ES-I3 (cell line): Measurements from ENCODE around the gene EDIL3.

Source experiments
- H3K36me3 ChIP-seq: 2 replicates; pipeline ENCODE4 v1.6.1; 2013; ENCODE audit warnings: mild to moderate bottlenecking, low read length, control low read depth, moderate library complexity; ENCODE audit not compliant: insufficient read depth
- H3K4me1 ChIP-seq: 2 replicates; pipeline ENCODE4 v1.6.1; 2013; ENCODE audit warnings: mild to moderate bottlenecking, control low read depth, low read length; ENCODE audit not compliant: insufficient read depth
- H3K9ac ChIP-seq: 2 replicates; pipeline ENCODE4 v1.6.1; 2013; ENCODE audit warnings: low read depth, mild to moderate bottlenecking, low read length, moderate library complexity
- H3K9me3 ChIP-seq: 2 replicates; pipeline ENCODE4 v1.6.1; 2013; ENCODE audit warnings: mild to moderate bottlenecking, low read length, moderate library complexity; ENCODE audit not compliant: control insufficient read depth, insufficient read depth

Gene EDIL3

DNA sequence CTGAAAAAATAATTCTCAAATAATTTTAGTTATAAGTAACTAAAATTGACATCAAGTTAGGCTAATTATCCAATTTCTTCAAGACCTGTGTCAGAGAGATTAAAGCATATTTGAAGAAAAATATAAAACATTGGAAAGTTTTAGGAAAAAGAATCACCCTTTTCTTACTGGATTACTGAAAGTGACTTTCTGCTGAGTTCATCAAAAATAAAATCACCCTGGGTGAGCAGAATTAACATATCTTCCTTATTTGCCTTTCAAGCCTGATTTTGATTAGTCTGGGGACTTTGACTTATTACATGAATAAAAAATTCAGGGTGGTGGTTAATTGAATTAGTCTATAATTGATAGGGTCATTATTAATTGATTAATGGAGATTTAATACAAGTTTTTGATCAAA lies 411.8 kb downstream of the EDIL3 start:
- Histone ChIP-seq H3K9ac (no peak overlapping the region), H3K36me3 (no peaks in the 10 kb centered on the region), H3K4me1 (peaks cover 12% of the 10 kb centered on the region; the same call in 1 of the 2 replicates), H3K9me3 (no peaks in the 10 kb centered on the region)

- H3K9me3 ChIP-seq = no peaks in the 10 kb centered on the region
- H3K36me3 ChIP-seq = no peaks in the 10 kb centered on the region
- no peak overlapping the region for H3K9ac ChIP-seq
- peaks cover 12% of the 10 kb centered on the region; the same call in 1 of the 2 replicates for H3K4me1 ChIP-seq
Observed at GRCh38 chr5:83972236-83972635, 412.4 kb downstream of the EDIL3 start.

DNA sequence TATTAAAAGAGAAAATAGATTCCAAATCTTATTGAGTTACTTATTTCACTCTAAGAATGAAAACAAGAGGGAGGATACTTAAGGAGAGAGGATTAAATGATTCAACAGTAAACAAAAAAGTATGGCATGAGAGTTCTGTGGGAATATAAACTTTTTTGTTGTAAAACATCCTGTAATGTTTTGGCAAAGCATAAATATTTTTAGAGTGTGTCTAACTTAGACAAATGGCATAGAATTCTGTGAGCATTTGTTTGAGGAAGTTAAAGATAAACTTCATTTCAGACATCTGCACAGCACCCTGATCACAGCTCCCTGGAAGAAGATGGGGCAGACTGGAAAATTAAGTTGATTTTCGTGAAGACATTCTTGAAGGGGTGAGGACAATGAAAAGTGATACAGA lies 417.3 kb downstream of the EDIL3 start:
- Histone ChIP-seq H3K36me3 (no peaks in the 10 kb centered on the region), H3K4me1 (0 out of 2 replicates have a peak, but pooled peaks cover 3% of the 10 kb centered on the region), H3K9ac (no peak overlapping the region), H3K9me3 (no peaks in the 10 kb centered on the region)

- no peaks in the 10 kb centered on the region for H3K9me3 ChIP-seq
- no peak overlapping the region for H3K9ac ChIP-seq
- H3K4me1 ChIP-seq = 0 out of 2 replicates have a peak, but pooled peaks cover 3% of the 10 kb centered on the region
- H3K36me3 ChIP-seq = no peaks in the 10 kb centered on the region
Observed at GRCh38 chr5:83965441-83965840, 419.2 kb downstream of the EDIL3 start.

DNA sequence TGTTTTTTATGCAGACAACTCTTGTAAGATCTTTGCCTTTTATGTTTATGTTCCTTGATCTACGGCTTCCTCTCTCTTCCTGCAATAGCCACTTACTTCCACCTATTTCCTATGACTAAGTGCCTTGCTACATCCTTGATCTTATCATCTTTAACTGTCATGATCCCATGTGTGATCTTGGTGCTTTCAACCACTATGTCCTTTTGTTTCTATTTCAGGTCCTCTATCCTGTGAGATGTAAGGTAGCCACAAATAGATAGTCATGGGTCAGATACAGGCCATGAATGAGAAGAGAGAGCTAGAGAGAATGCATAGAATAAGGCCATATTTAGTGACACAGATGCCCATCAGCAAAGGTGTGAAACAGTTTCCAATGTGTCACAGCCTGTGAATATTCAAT lies 420.4 kb downstream of the EDIL3 start:
- H3K4me1 ChIP-seq = 0 out of 2 replicates have a peak, but pooled peaks cover 3% of the 10 kb centered on the region
- H3K9ac ChIP-seq = no peak overlapping the region
- H3K36me3 ChIP-seq = no peaks in the 10 kb centered on the region
- no peaks in the 10 kb centered on the region for H3K9me3 ChIP-seq

- Histone ChIP-seq H3K9me3 (no peaks in the 10 kb centered on the region), H3K9ac (no peak overlapping the region), H3K4me1 (peaks cover 6% of the 10 kb centered on the region; the same call in 1 of the 2 replicates), H3K36me3 (no peaks in the 10 kb centered on the region)
Observed at GRCh38 chr5:83957188-83957587, 427.5 kb downstream of the EDIL3 start.

DNA sequence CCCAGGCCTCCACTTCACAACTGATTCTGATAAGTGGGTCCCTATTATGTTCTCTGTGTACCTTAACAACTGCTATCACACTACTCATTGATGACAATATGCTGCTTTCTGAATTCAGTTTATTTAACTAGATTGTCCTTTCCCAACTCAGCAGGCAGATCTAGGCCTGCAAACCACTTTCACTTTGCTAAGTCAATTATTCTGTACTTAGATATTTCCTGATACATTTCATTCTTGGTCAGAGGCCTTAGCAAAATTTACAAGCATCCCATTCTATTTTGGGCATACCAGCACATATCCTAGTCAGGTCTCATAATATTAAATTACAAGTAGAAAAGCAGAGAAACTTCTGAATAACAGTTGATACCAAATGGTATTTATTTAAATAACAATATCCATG lies 428.3 kb downstream of the EDIL3 start:
- no peaks in the 10 kb centered on the region for H3K9me3 ChIP-seq
- peaks cover 6% of the 10 kb centered on the region; the same call in 1 of the 2 replicates for H3K4me1 ChIP-seq
- H3K36me3 ChIP-seq = no peaks in the 10 kb centered on the region
- H3K9ac ChIP-seq = no peak overlapping the region

DNA sequence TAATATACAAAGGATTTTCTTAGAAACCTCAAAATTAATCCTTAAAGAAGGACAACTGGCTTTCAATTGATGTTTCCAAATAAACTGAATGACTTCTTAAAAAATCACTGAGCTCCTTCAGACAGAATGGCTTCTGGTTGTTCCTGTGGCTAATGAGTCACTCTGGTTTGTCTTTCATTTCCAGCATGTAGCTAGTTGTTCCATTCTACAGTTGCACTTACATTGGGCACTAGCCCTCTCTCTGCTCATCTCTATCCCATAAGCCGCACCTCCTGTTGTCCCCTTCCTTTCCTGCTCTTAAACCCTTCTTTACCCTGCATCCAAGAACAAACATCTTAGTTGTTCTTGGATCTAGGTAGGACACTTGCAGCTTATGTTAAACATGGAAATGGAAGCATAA lies 428.8 kb downstream of the EDIL3 start:
- Histone ChIP-seq H3K9ac (no peak overlapping the region), H3K4me1 (peaks cover 6% of the 10 kb centered on the region; the same call in 1 of the 2 replicates), H3K36me3 (no peaks in the 10 kb centered on the region), H3K9me3 (no peaks in the 10 kb centered on the region)

GRCh38 chr5:83947763-83948162 lies 436.9 kb downstream of the EDIL3 start:
- Histone ChIP-seq H3K4me1 (no peaks in the 10 kb centered on the region), H3K9ac (no peak overlapping the region), H3K36me3 (no peaks in the 10 kb centered on the region), H3K9me3 (no peaks in the 10 kb centered on the region)

DNA sequence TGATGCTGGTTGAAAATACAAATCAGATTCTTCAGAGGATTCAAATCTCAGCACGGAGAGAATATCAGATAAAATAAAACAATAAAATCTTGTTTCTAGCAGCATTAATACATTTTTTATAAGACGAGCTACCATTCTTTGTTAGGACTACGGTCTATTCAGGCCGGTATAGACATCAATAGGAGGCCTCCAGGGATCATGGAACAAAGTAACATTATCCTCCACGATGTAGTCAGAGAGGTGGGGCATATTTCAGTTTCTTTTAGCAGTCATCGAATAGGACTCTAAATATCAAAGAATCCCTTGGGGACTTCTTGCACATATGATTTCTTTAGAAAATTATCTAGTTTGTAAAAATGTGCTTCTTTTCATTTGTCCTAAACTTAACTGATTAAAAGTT lies 438.2 kb downstream of the EDIL3 start:
- H3K36me3 ChIP-seq = no peaks in the 10 kb centered on the region
- H3K9ac ChIP-seq = no peak overlapping the region
- no peaks in the 10 kb centered on the region for H3K4me1 ChIP-seq
- H3K9me3 ChIP-seq = no peaks in the 10 kb centered on the region

- Histone ChIP-seq H3K9me3 (no peaks in the 10 kb centered on the region), H3K9ac (no peak overlapping the region), H3K36me3 (no peaks in the 10 kb centered on the region), H3K4me1 (no peaks in the 10 kb centered on the region)
Observed at GRCh38 chr5:83942155-83942554, 442.5 kb downstream of the EDIL3 start.

GRCh38 chr5:83937837-83938236 lies 446.8 kb downstream of the EDIL3 start:
- Histone ChIP-seq H3K4me1 (no peaks in the 10 kb centered on the region), H3K36me3 (no peaks in the 10 kb centered on the region), H3K9me3 (no peaks in the 10 kb centered on the region), H3K9ac (no peak overlapping the region)

- Histone ChIP-seq H3K4me1 (no peaks in the 10 kb centered on the region), H3K36me3 (no peaks in the 10 kb centered on the region), H3K9me3 (no peaks in the 10 kb centered on the region), H3K9ac (no peak overlapping the region)
Observed at GRCh38 chr5:83931969-83932368, 452.7 kb downstream of the EDIL3 start.

DNA sequence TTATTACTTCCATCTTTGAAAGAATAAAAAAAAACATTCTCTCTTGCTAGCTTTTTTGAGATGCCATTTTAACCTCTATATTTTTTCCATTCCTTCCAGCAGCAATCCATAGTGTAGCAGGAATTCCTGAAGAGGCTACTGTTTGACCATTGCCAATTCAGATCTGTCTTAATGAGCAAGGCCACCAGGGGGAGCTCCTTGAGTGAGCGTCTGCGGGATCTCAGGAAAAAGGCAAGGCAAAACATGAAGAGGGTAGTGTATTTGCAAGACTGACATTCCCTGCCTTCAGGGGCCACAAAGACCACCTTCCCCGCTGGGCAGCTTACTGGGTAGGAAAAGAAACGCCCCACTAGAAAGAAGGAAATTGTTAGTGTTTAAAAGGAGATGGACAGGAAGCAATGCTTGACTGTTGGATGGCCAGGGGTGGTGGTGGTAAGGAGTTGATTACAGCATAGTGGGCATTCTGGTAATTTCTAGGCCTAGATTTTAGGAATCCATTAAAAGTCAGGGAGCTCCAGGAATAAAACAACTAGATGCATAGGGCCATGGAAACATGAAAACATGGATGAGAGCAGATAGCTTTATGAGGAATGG lies 457.4 kb downstream of the EDIL3 start:
- no peak overlapping the region for H3K9ac ChIP-seq
- H3K4me1 ChIP-seq = peaks cover 5% of the 10 kb centered on the region
- H3K9me3 ChIP-seq = no peaks in the 10 kb centered on the region
- H3K36me3 ChIP-seq = no peaks in the 10 kb centered on the region

DNA sequence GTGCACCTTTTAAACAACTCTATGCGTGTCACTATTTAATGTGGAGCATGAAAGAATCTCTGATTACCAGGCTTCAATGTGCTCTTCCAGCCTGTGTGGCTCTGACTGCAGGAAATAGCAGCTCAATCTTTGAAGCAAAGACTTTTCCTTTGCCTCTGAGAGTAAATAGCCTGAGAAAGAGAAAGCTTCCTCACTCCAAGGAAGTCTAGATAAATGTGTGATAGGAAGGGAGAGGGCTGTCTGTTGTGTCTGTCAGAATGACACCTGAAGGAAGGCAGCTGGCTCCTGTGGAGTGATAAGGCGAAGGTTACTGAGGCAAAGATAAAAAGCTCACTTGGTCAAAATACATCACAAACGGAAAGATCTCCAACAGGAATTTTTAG lies 458.7 kb downstream of the EDIL3 start:
- Histone ChIP-seq H3K9me3 (no peaks in the 10 kb centered on the region), H3K36me3 (no peaks in the 10 kb centered on the region), H3K9ac (no peak overlapping the region), H3K4me1 (peaks cover 5% of the 10 kb centered on the region)
